Measurements from ENCODE around the gene GPR162.

The GPR162 gene

DNA sequence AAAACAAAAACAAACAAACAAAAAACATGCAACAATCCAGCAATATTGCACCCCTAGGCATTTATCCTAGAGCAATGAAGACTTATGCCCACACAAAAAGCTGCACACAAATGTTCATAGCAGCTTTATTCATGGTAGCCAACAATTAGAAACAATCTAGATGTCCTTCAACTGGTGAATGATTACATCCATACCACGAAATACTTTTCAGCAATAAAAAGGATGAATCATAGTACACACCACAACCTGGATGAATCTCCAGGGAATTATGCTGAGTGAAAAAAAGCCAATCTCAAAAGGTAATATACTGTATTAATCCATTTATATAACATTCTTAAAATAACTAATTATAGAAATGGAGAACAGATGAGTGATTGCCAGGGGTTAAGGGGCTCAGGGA, 14.5 kb upstream of the GPR162 start:
- Histone ChIP-seq H3K36me3 (ENCODE audit: insufficient read depth, low read length) (no peaks in the 10 kb centered on the region), H3K4me1 (ENCODE audit: insufficient read depth, low read length) (peaks cover 6% of the 10 kb centered on the region; the same call in 1 of the 2 replicates), H3K9me3 (ENCODE audit: control insufficient read depth, insufficient read depth, low read length) (no peaks in the 10 kb centered on the region), H3K9ac (ENCODE audit: low read depth, low read length) (no peak overlapping the region)

DNA sequence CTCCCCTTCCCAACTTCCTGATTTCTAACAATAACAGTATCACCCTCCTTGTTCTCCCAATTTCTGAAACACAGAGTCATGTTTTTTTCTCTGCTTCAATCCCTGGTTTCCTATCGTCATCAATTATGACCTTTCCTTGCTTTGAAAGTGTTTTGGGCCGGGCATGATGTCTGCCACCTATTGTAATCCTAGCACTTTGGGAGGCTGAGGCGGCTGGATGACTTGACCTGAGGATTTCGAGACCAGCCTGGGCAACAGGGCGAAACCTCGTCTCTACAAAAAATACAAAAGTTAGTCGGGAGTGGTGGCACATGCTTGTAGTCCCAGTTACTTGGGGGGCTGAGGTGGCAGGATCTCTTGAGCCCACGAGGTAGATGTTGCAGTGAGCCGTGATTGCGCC, 12.6 kb upstream of the GPR162 start:
- no peaks in the 10 kb centered on the region for H3K36me3 ChIP-seq (ENCODE audit: insufficient read depth, low read length)
- H3K4me1 ChIP-seq (ENCODE audit: insufficient read depth, low read length) = peaks cover 6% of the 10 kb centered on the region; the same call in 1 of the 2 replicates

DNA sequence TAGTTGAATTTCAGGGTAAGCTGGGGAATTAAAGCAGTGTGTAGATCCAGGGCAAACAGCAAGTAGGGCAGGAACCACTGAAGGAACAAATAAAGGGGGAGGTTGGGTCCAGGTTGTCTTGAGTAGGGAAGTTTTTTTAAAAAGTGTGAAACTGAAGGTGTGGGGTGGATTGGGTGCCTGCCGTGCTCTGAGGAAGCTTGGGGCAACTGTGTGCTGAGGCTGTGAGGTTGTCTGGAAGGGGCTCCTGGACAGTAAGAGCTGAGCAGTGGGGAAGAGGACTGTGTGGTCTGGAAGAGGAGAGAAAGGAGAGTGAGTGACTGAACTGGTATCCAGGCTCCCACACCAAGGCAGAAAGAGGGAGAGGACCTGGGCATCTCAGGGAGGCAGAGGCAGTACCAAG, 10.9 kb upstream of the GPR162 start:
- Histone ChIP-seq H3K9me3 (ENCODE audit: control insufficient read depth, insufficient read depth, low read length) (no peaks in the 10 kb centered on the region), H3K9ac (ENCODE audit: low read depth, low read length) (no peak overlapping the region), H3K4me1 (ENCODE audit: insufficient read depth, low read length) (peaks cover 6% of the 10 kb centered on the region; the same call in 1 of the 2 replicates), H3K36me3 (ENCODE audit: insufficient read depth, low read length) (no peaks in the 10 kb centered on the region)

More for the DNA sequence above, 12.6 kb upstream of the GPR162 start:
- no peak overlapping the region for H3K9ac ChIP-seq (ENCODE audit: low read depth, low read length)
- no peaks in the 10 kb centered on the region for H3K9me3 ChIP-seq (ENCODE audit: control insufficient read depth, insufficient read depth, low read length)

DNA sequence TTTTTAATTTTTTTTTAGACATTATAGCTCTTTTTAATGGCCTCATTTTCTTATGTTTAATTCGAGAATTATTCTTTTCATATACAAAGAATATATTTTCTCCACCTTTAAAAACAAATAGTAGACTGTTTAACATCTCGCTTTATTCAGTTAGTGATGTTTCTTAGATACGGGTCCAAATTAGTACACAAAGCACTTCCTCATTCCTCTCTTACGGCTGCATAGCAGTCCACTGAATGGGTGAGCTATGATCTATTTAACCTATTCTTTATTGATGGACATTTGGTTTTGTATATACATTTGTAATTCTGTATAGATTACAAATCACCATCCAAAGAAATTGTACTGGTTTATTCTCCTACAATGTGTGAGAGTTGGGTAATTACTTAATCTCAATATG, 8.3 kb upstream of the GPR162 start:
- H3K4me1 ChIP-seq (ENCODE audit: insufficient read depth, low read length) = peaks cover 13% of the 10 kb centered on the region; the same call in 1 of the 2 replicates
- no peak overlapping the region for H3K9ac ChIP-seq (ENCODE audit: low read depth, low read length)

DNA sequence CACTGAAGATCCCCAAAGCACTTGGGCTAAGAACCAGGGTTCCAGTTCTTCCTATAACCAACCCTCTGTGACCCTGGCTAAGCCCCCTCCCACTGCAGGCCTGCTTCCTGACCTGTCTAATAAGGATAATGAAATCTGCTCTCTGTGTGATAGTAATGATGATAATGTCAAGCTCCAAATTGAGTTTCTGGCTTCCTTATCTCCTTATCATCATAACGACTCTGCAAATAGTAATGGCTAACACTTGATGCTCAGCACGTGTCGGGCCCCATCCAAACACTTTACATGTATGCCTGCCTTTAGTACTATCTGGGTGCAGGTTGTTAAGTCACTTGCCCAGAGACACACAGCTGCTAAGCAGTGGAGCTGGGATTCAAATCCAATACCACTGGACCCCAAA, 5.0 kb upstream of the GPR162 start:
- no peak overlapping the region for H3K9ac ChIP-seq (ENCODE audit: low read depth, low read length)
- no peaks in the 10 kb centered on the region for H3K36me3 ChIP-seq (ENCODE audit: insufficient read depth, low read length)
- no peaks in the 10 kb centered on the region for H3K9me3 ChIP-seq (ENCODE audit: control insufficient read depth, insufficient read depth, low read length)
- H3K4me1 ChIP-seq (ENCODE audit: insufficient read depth, low read length) = peaks cover 25% of the 10 kb centered on the region

More for the DNA sequence above, 8.3 kb upstream of the GPR162 start:
- no peaks in the 10 kb centered on the region for H3K9me3 ChIP-seq (ENCODE audit: control insufficient read depth, insufficient read depth, low read length)
- no peaks in the 10 kb centered on the region for H3K36me3 ChIP-seq (ENCODE audit: insufficient read depth, low read length)

DNA sequence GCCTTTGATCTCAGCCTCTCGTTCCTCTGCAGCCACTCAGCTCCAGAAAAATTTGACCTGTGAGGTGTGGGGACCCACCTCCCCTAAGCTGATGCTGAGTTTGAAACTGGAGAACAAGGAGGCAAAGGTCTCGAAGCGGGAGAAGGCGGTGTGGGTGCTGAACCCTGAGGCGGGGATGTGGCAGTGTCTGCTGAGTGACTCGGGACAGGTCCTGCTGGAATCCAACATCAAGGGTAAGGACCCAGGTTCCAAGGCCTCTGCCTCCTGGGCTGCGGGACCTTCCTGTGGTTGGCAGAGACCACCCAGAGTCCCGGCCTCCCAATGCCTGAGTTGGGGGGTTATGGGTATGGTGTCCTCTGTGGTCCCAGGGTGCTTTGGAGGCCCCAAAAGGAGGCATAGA, 4.5 kb upstream of the GPR162 start:
- H3K36me3 ChIP-seq (ENCODE audit: insufficient read depth, low read length) = no peaks in the 10 kb centered on the region
- peaks cover 25% of the 10 kb centered on the region for H3K4me1 ChIP-seq (ENCODE audit: insufficient read depth, low read length)
- H3K9ac ChIP-seq (ENCODE audit: low read depth, low read length) = no peak overlapping the region
- no peaks in the 10 kb centered on the region for H3K9me3 ChIP-seq (ENCODE audit: control insufficient read depth, insufficient read depth, low read length)

DNA sequence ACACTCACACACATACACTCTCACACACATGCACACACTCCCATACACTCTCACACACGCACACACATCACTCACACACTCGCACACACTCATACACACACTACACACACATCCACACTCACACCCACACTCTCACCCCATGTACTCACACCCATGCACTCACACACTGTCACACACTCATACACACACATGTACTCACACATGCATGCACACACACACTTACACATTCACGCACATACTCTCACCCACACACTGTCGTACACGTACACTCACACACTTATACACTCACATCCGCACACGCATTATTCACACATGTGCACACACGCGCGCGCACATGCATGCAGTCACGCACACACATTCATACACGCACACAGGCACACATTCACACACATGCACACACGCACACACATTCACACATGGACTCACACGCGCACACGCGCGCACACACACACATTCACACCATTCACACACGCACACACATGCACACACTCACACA, 3.9 kb upstream of the GPR162 start:
- Histone ChIP-seq H3K9me3 (ENCODE audit: control insufficient read depth, insufficient read depth, low read length) (no peaks in the 10 kb centered on the region), H3K9ac (ENCODE audit: low read depth, low read length) (no peak overlapping the region), H3K36me3 (ENCODE audit: insufficient read depth, low read length) (no peaks in the 10 kb centered on the region), H3K4me1 (ENCODE audit: insufficient read depth, low read length) (peaks cover 25% of the 10 kb centered on the region)

DNA sequence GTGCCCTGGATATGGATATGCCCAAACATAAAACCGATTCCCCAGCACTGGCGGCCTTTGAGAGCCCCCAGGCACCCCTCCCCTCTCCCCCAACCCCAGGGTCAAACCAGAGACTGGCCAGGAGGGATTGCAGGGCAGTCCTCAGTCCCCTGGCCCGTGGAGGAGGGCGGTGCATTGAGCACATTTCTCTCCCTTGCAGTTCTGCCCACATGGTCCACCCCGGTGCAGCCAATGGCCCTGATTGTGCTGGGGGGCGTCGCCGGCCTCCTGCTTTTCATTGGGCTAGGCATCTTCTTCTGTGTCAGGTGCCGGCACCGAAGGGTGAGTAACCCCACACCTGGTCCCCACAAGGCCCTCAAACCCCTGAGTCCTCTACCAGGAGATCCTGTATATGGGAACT, 3.4 kb upstream of the GPR162 start:
- Histone ChIP-seq H3K9ac (ENCODE audit: low read depth, low read length) (0 out of 2 replicates have a peak overlapping the region, but pooled peaks have one; percentile 3), H3K9me3 (ENCODE audit: control insufficient read depth, insufficient read depth, low read length) (no peaks in the 10 kb centered on the region), H3K36me3 (ENCODE audit: insufficient read depth, low read length) (no peaks in the 10 kb centered on the region), H3K4me1 (ENCODE audit: insufficient read depth, low read length) (peaks cover 25% of the 10 kb centered on the region)

DNA sequence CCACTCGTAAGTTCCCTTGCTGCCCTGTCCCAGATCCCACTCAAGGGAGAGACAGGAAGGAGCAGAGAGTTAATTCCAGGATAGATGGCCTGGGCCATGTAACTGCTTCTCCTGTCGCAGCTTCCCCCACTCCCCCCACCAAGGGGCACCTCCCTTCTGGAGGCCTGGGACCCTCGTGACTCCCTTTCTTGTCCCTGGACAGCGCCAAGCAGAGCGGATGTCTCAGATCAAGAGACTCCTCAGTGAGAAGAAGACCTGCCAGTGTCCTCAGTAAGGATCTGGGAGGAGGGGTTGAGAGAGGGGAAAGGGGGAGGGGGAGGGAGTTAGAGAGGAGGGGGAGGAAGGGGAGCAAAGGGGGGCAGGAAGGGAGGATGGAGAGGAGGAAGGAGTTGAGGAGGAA, 3.0 kb upstream of the GPR162 start:
- Histone ChIP-seq H3K36me3 (ENCODE audit: insufficient read depth, low read length) (no peaks in the 10 kb centered on the region), H3K4me1 (ENCODE audit: insufficient read depth, low read length) (peaks cover 25% of the 10 kb centered on the region), H3K9me3 (ENCODE audit: control insufficient read depth, insufficient read depth, low read length) (no peaks in the 10 kb centered on the region), H3K9ac (ENCODE audit: low read depth, low read length) (0 out of 2 replicates have a peak overlapping the region, but pooled peaks have one; percentile 3)

DNA sequence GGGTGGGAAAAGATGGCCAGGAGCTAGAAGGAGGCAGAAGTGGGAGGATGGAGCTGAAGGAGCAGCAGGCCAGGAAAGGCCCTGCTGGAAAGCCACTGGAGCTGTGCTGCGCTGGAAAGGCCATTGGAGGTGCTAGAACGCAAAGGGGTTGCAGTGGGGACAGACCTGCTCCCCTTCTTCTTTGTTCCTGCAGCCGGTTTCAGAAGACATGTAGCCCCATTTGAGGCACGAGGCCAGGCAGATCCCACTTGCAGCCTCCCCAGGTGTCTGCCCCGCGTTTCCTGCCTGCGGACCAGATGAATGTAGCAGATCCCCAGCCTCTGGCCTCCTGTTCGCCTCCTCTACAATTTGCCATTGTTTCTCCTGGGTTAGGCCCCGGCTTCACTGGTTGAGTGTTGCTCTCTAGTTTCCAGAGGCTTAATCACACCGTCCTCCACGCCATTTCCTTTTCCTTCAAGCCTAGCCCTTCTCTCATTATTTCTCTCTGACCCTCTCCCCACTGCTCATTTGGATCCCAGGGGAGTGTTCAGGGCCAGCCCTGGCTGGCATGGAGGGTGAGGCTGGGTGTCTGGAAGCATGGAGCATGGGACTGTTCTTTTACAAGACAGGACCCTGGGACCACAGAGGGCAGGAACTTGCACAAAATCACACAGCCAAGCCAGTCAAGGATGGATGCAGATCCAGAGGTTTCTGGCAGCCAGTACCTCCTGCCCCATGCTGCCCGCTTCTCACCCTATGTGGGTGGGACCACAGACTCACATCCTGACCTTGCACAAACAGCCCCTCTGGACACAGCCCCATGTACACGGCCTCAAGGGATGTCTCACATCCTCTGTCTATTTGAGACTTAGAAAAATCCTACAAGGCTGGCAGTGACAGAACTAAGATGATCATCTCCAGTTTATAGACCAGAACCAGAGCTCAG, 2.3 kb upstream of the GPR162 start:
- no peaks in the 10 kb centered on the region for H3K36me3 ChIP-seq (ENCODE audit: insufficient read depth, low read length)
- no peak overlapping the region for H3K9ac ChIP-seq (ENCODE audit: low read depth, low read length)
- H3K9me3 ChIP-seq (ENCODE audit: control insufficient read depth, insufficient read depth, low read length) = no peaks in the 10 kb centered on the region
- peaks cover 25% of the 10 kb centered on the region for H3K4me1 ChIP-seq (ENCODE audit: insufficient read depth, low read length)

DNA sequence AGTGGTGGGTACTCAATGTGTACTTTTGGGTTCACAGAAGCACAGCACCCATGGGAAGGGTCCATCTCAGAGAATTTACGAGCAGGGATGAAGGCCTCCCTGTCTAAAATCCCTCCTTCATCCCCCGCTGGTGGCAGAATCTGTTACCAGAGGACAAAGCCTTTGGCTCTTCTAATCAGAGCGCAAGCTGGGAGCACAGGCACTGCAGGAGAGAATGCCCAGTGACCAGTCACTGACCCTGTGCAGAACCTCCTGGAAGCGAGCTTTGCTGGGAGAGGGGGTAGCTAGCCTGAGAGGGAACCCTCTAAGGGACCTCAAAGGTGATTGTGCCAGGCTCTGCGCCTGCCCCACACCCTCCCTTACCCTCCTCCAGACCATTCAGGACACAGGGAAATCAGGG, 1.5 kb upstream of the GPR162 start:
- H3K36me3 ChIP-seq (ENCODE audit: insufficient read depth, low read length) = no peaks in the 10 kb centered on the region
- peaks cover 28% of the 10 kb centered on the region for H3K4me1 ChIP-seq (ENCODE audit: insufficient read depth, low read length)
- H3K9ac ChIP-seq (ENCODE audit: low read depth, low read length) = no peak overlapping the region
- H3K9me3 ChIP-seq (ENCODE audit: control insufficient read depth, insufficient read depth, low read length) = no peaks in the 10 kb centered on the region

DNA sequence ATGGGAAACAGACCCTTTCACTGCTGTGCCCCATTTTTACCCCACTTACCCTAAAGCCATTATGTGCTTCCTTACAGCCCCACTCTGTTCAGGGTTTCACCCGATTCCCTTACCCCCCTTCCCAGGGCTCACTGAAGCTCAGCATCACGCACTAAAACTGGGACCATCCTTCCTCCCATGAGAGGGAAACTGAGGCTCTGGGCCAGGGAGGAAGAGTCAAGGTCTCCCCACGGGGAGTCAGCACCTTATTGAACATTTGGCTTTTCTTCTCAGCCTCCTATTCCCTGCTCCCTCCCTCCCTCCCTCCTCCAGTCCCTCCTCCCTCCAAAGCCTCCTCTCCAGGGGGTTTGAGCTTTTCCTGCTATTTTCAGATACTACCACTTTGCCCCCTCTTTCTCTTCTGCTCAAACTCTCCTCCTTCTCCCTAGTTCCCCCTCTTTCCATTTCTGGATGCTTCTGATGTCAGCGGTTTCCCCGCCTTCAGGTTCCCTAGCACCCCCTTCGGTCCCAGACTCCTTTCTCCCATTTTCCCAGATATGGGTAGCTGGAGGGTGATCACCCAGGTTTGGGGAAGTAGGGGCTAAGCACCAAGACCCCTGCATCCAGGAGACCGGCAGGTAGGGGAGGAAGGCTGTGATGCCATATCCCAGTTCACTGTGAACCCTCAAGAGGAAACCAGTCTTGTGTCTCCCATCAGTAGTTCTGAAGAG, 960 bp downstream of the GPR162 start:
- Histone ChIP-seq H3K9me3 (ENCODE audit: control insufficient read depth, insufficient read depth, low read length) (no peaks in the 10 kb centered on the region), H3K4me1 (ENCODE audit: insufficient read depth, low read length) (peaks cover 34% of the 10 kb centered on the region), H3K36me3 (ENCODE audit: insufficient read depth, low read length) (no peaks in the 10 kb centered on the region), H3K9ac (ENCODE audit: low read depth, low read length) (peak overlapping the region; percentile 64; the same call in 1 of the 2 replicates)

DNA sequence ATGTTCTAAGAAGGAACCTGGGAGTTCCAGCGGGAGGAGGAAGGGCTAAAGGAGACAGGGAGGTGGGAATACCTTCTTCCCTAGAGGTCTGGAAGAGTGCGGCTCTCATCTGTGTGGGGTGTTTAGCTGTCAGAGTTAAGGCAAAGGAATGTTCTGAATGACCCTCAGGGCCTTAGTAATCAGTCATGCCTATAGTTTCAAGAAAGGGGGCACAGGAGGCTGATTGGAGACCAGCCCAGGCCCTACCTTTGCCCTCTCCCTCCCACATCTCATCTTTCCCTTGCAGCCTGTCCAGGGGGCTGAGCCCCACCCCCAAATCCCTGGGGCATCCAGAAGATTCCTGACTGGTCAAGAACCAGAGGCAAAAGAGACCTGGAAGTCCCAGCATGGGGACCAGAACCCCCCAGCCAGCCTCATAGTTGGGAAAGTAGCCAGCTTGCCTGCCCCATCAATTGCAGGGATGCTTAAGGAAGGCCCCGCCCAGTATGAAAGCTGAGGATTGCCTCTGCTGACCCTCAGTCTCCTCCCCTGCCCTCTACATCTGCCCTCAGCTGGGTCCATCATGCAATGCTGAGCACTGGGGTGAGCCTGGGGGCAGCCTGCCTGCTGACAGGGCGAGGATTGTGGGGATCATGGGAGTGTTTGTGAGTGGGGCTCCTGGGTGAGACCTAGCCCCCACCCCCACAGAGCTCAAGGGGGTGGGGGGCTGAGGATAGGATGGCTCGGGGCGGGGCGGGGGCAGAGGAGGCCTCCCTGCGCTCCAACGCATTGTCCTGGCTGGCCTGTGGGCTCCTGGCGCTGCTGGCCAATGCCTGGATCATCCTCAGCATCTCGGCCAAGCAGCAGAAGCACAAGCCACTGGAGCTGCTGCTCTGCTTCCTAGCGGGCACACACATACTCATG, 1.8 kb downstream of the GPR162 start:
- Histone ChIP-seq H3K9me3 (ENCODE audit: control insufficient read depth, insufficient read depth, low read length) (no peaks in the 10 kb centered on the region), H3K4me1 (ENCODE audit: insufficient read depth, low read length) (peaks cover 27% of the 10 kb centered on the region)

More for the DNA sequence above, 1.8 kb downstream of the GPR162 start:
- no peaks in the 10 kb centered on the region for H3K36me3 ChIP-seq (ENCODE audit: insufficient read depth, low read length)
- H3K9ac ChIP-seq (ENCODE audit: low read depth, low read length) = no peak overlapping the region
